Activated naive CD4-positive, alpha-beta T cell treated with anti-CD3 and anti-CD28 coated beads, Interleukin-2, amount 50 U/mL, for 24 hours (primary cell): ENCODE measurements around the gene KIAA0753.

Experiments used
- H3K27ac Mint-ChIP-seq: one replicate; pipeline ENCODE4 v1.8.0; 2021; ENCODE audit warnings: mild to moderate bottlenecking, mixed read lengths
- H3K27me3 Mint-ChIP-seq: one replicate; pipeline ENCODE4 v1.8.0; 2021; ENCODE audit warnings: mixed read lengths
- H3K36me3 Mint-ChIP-seq: one replicate; pipeline ENCODE4 v1.8.0; 2021; ENCODE audit warnings: mixed read lengths
- H3K4me1 Mint-ChIP-seq: one replicate; pipeline ENCODE4 v1.8.0; 2021; ENCODE audit warnings: mixed read lengths
- H3K4me3 Mint-ChIP-seq: one replicate; pipeline ENCODE4 v1.8.0; 2021; ENCODE audit warnings: mild to moderate bottlenecking, mixed read lengths
- H3K9me3 Mint-ChIP-seq: one replicate; pipeline ENCODE4 v1.8.0; 2021; ENCODE audit warnings: mixed read lengths

Gene KIAA0753

GRCh38 chr17:6558932-6559752 is 81.4 kb downstream of the KIAA0753 start:
- H3K4me3 Mint-ChIP-seq: no peak overlapping the region
- H3K36me3 Mint-ChIP-seq: peaks cover 2% of the 10 kb centered on the region
- no peak overlapping the region for H3K27ac Mint-ChIP-seq
- peaks cover 14% of the 10 kb centered on the region for H3K4me1 Mint-ChIP-seq
- H3K27me3 Mint-ChIP-seq: peaks cover 33% of the 10 kb centered on the region
- no peaks in the 10 kb centered on the region for H3K9me3 Mint-ChIP-seq

- Mint-ChIP-seq H3K27me3 (peaks cover 30% of the 10 kb centered on the region), H3K36me3 (no peaks in the 10 kb centered on the region), H3K27ac (no peak overlapping the region), H3K9me3 (no peaks in the 10 kb centered on the region), H3K4me3 (no peak overlapping the region), H3K4me1 (peaks cover 14% of the 10 kb centered on the region)
These were observed 82.2 kb downstream of the KIAA0753 start for GRCh38 chr17:6558276-6558675.

GRCh38 chr17:6557040-6557438 is 83.5 kb downstream of the KIAA0753 start:
- peak overlapping the region; percentile 26 for H3K4me3 Mint-ChIP-seq
- H3K27ac Mint-ChIP-seq: no peak overlapping the region
- peaks cover 14% of the 10 kb centered on the region for H3K4me1 Mint-ChIP-seq
- no peaks in the 10 kb centered on the region for H3K9me3 Mint-ChIP-seq
- H3K27me3 Mint-ChIP-seq: peaks cover 27% of the 10 kb centered on the region
- H3K36me3 Mint-ChIP-seq: no peaks in the 10 kb centered on the region

- Mint-ChIP-seq H3K9me3 (no peaks in the 10 kb centered on the region), H3K4me3 (peak within 1 kb of the TSS; percentile 81), H3K4me1 (peaks cover 14% of the 10 kb centered on the region), H3K36me3 (no peaks in the 10 kb centered on the region), H3K27ac (no peak within 1 kb of the TSS), H3K27me3 (peaks cover 26% of the 10 kb centered on the region)
These were observed 84.1 kb downstream of the KIAA0753 start, which contains the start of gene PITPNM3 for GRCh38 chr17:6556121-6557039. TSS of gene PITPNM3 (minus strand) at chr17:6556555. CDS start at chr17:6556406, 149 bp downstream.

GRCh38 chr17:6555331-6556120 is 85.0 kb downstream of the KIAA0753 start:
- H3K9me3 Mint-ChIP-seq: no peaks in the 10 kb centered on the region
- H3K4me1 Mint-ChIP-seq: peaks cover 14% of the 10 kb centered on the region
- peak overlapping the region; percentile 81 for H3K4me3 Mint-ChIP-seq
- H3K36me3 Mint-ChIP-seq: no peaks in the 10 kb centered on the region
- no peak overlapping the region for H3K27ac Mint-ChIP-seq
- peaks cover 26% of the 10 kb centered on the region for H3K27me3 Mint-ChIP-seq

GRCh38 chr17:6554871-6555330 is 85.6 kb downstream of the KIAA0753 start:
- Mint-ChIP-seq H3K4me1 (peaks cover 14% of the 10 kb centered on the region), H3K36me3 (no peaks in the 10 kb centered on the region), H3K27me3 (peaks cover 23% of the 10 kb centered on the region), H3K27ac (no peak overlapping the region), H3K4me3 (peak overlapping the region; percentile 30), H3K9me3 (no peaks in the 10 kb centered on the region)

- H3K4me1 Mint-ChIP-seq: peaks cover 14% of the 10 kb centered on the region
- H3K36me3 Mint-ChIP-seq: no peaks in the 10 kb centered on the region
- peaks cover 23% of the 10 kb centered on the region for H3K27me3 Mint-ChIP-seq
- peak overlapping the region; percentile 30 for H3K4me3 Mint-ChIP-seq
- no peak overlapping the region for H3K27ac Mint-ChIP-seq
- no peaks in the 10 kb centered on the region for H3K9me3 Mint-ChIP-seq
These were observed 86.2 kb downstream of the KIAA0753 start for GRCh38 chr17:6554342-6554741.

- H3K4me1 Mint-ChIP-seq: peaks cover 23% of the 10 kb centered on the region
These were observed 88.5 kb downstream of the KIAA0753 start for GRCh38 chr17:6551869-6552531.

GRCh38 chr17:6551356-6551755 is 89.2 kb downstream of the KIAA0753 start:
- no peak overlapping the region for H3K27ac Mint-ChIP-seq
- H3K4me1 Mint-ChIP-seq: peaks cover 19% of the 10 kb centered on the region
- no peaks in the 10 kb centered on the region for H3K36me3 Mint-ChIP-seq
- peaks cover 12% of the 10 kb centered on the region for H3K27me3 Mint-ChIP-seq
- no peaks in the 10 kb centered on the region for H3K9me3 Mint-ChIP-seq
- H3K4me3 Mint-ChIP-seq: no peak overlapping the region

More at GRCh38 chr17:6551869-6552531, 88.5 kb downstream of the KIAA0753 start:
- Mint-ChIP-seq H3K27me3 (peaks cover 16% of the 10 kb centered on the region), H3K4me3 (no peak overlapping the region), H3K36me3 (no peaks in the 10 kb centered on the region), H3K9me3 (no peaks in the 10 kb centered on the region), H3K27ac (no peak overlapping the region)

GRCh38 chr17:6549384-6550036 is 91.0 kb downstream of the KIAA0753 start:
- Mint-ChIP-seq H3K4me3 (no peak overlapping the region), H3K9me3 (no peaks in the 10 kb centered on the region), H3K27ac (no peak overlapping the region), H3K36me3 (no peaks in the 10 kb centered on the region), H3K27me3 (peaks cover 7% of the 10 kb centered on the region), H3K4me1 (peaks cover 9% of the 10 kb centered on the region)

GRCh38 chr17:6548578-6549330 is 91.8 kb downstream of the KIAA0753 start:
- peaks cover 2% of the 10 kb centered on the region for H3K27me3 Mint-ChIP-seq
- no peaks in the 10 kb centered on the region for H3K36me3 Mint-ChIP-seq
- H3K27ac Mint-ChIP-seq: no peak overlapping the region
- H3K4me3 Mint-ChIP-seq: no peak overlapping the region
- no peaks in the 10 kb centered on the region for H3K9me3 Mint-ChIP-seq
- H3K4me1 Mint-ChIP-seq: peaks cover 9% of the 10 kb centered on the region

GRCh38 chr17:6548034-6548433 is 92.5 kb downstream of the KIAA0753 start:
- Mint-ChIP-seq H3K9me3 (no peaks in the 10 kb centered on the region), H3K27ac (no peak overlapping the region), H3K4me3 (no peak overlapping the region), H3K27me3 (no peaks in the 10 kb centered on the region), H3K36me3 (no peaks in the 10 kb centered on the region), H3K4me1 (peaks cover 9% of the 10 kb centered on the region)

- Mint-ChIP-seq H3K27me3 (no peaks in the 10 kb centered on the region), H3K4me3 (no peak overlapping the region), H3K27ac (no peak overlapping the region), H3K4me1 (peaks cover 9% of the 10 kb centered on the region), H3K9me3 (no peaks in the 10 kb centered on the region), H3K36me3 (no peaks in the 10 kb centered on the region)
These were observed 93.2 kb downstream of the KIAA0753 start for GRCh38 chr17:6547336-6547735.
